ENCODE measurements around the gene KBTBD12.

KBTBD12 gene

DNA sequence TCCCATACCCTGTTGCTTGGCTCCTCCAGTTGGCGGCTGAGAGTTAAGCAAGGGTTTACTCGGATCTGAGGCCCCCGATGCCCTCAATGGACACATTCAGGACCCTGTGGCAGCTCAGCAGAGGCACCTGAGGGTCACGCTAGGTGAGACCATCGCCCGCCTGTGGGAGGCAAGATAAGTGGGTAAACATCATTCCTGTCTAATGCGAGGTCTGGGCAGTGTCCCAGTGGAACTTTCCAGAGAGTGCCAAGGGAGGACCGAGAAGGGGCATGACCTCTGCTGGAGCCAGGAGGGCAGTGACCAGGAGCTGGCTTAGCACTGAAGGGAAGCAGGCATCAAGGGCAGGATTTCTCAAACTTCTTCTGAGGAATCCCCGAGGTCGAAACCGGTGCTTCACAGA lies 71.8 kb downstream of the KBTBD12 start:
- DNase-seq = no peak

- DNase-seq = no peak
These were observed 72.4 kb downstream of the KBTBD12 start for GRCh38 chr3:127987309-127987995.

- no peak for DNase-seq
These were observed 73.9 kb downstream of the KBTBD12 start for GRCh38 chr3:127988770-127989557.

DNA sequence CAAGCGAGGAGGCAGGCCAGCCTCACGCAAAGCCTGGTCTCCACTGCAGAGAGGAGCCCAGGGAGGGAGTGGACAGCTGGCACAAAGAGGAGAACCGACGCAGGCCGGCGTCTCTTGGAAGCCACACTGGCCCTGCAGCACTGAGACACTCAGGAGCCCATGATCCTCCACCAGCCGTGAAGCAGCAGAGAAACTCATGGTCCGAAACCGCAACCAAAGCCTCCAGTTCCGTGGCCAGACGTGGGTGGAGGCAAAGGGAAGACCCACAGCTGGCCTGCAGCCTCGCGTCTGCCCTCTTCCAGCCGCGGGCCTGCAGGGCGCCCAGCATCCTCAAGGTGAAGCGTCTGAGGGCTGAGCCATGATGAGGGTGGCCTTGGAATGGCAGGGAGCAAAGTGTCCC lies 75.0 kb downstream of the KBTBD12 start:
- no peak for DNase-seq

- no peak for DNase-seq
These were observed 75.4 kb downstream of the KBTBD12 start for GRCh38 chr3:127990461-127990860.

- no peak for DNase-seq
These were observed 76.2 kb downstream of the KBTBD12 start for GRCh38 chr3:127991251-127991650.

GRCh38 chr3:127991681-127992080 lies 76.6 kb downstream of the KBTBD12 start:
- no peak for DNase-seq

- no peak for DNase-seq
These were observed 77.1 kb downstream of the KBTBD12 start for GRCh38 chr3:127992127-127992526.

DNA sequence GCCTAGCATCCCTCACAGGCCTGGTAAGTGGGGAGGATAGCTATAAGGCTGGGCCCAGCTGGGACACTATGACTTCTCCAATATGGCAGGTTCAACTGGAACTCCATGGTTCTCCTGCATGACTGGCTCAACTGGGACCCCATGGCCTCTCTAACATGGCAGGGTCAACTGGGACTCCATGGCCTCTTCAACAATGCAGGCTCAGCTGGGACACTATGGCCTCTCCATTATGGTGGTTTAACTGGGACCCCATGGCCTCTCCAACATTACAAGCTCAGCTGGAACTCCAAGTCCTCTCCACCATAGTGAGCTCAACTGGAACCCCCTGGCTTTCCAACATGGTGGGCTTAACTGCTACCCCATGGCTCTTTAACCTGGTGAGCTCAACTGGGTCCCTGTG lies 79.0 kb downstream of the KBTBD12 start:
- no peak for DNase-seq

- DNase-seq = no peak
These were observed 82.0 kb downstream of the KBTBD12 start for GRCh38 chr3:127997016-127997415.

DNA sequence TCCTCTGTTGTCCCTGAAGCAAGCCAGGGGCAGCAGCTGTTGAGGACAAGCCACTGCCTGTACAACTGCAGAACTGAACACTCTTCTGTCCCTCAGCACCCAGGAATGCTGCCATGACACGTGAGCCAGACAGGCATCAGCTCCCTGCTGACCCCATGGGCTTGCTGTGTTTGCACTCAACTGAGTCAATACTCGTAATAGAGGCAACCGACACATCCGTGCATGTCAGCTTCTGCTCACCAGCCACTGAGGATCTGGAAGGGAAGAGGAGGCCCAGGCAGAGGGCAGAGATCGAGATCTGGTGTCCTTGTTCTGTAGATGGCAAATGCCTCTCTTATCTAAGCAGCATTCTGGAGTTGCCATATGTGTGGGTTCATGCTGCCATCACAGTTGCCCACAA lies 82.9 kb downstream of the KBTBD12 start:
- no peak for DNase-seq

- no peak for DNase-seq
These were observed 83.6 kb downstream of the KBTBD12 start for GRCh38 chr3:127998596-127998995.

- no peak for DNase-seq
These were observed 84.6 kb downstream of the KBTBD12 start for GRCh38 chr3:127999509-128000106.

DNA sequence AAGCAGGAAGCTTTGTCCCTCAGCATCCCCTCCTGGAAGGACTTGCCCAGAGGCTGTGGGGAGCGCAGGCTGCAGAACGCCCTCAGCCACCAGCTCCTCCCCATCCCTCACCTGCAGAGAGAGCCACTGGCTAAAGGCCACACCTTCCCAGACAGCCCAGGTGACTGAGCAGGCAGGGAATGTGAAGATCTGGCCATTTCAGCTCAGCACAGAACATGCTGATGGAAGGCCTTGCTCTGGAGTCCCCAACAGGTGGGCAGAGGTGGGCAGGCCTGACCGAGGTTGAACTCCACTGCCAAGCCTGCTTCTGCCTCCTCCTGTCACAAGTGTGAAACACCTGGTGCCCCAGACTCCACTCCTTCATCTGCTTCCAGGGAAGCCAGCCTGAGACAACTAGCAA lies 86.5 kb downstream of the KBTBD12 start:
- DNase-seq = no peak

DNA sequence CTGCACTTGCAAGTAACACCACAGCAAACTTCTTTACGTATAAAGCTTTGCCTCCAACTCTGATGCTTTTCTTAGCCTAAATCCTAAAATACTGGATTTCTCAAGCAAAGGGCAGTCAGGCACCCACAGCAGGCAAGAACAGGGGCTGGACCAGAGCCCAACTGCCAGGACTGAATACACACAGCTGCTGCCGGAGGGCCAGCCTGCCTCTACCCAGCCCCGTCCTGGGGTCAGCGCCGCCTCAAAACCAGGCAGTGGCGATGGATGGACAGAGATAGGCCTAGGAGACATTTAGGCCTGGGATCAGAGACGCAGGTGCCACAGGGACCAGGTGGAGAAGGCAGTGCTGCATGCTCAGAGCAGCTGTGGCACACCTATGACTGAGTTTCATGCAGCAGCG lies 89.6 kb downstream of the KBTBD12 start:
- no peak for DNase-seq

DNA sequence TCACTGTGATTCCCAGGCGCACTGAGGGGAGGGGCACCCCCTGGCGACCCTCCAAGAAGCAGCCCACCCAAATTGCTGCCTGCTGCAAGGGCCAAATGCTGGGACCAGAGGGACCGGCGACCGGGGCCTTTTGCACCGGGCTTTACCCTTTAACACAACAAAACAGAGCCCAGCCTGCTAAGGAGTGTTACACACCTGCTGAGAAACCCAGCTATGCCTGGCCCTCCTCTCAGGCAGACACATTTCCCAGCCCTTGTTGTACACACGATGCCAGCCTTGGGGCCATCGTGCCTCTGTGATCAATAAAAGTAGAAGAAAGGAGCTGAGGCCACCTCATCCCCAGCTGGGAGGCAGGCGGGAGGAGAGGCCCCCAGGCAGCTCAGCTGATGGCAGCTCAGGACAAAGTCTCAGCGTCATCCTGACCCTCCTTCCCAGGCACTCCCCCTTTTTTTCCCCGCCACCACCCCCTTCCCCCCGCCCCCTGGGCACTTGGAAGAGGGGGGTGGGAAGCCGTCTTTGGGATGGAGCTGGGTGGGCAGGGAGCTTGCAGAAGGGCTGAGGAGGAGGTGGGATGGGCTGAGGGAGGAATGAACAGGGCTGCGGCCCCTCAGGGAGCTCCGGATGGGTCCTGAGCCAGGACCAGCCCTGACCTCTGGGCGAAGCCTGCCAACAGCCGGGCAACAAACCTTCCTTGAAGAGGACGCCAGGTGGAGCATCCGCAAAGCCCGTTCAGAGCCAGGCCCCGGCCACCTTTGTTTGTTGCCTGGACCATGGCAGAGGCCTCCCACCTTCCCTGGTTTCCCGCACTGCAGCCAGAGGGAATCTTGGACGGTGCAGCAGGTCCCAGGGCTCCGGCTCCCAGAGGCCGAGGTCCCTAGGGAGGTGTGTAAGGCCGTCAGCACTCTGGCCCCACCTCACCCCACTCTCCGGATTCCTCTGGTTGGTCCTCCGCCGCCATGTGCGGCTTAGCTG lies 91.3 kb downstream of the KBTBD12 start:
- DNase-seq = no peak

DNA sequence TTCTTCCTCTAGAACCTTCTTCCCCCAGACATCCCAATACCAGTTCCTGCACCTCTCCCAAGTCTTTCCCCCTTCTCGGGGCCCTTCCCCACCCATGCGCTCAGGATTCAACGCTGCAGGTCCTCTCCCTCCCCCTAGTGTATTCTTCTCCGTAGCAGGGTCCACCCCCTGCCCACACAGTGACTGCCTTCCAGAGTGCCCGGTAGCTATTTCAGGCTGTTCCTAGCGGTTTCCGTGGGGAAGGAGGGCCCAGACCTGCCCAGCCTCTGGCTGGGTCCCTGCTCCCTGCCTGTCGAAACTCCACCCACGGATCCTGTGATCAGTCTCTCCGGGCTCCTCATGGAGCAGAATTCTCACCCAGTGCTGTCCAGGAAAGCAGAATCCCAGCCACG lies 92.0 kb downstream of the KBTBD12 start:
- DNase-seq = no peak

GRCh38 chr3:128009952-128010846 lies 95.2 kb downstream of the KBTBD12 start:
- DNase-seq = no peak

DNA sequence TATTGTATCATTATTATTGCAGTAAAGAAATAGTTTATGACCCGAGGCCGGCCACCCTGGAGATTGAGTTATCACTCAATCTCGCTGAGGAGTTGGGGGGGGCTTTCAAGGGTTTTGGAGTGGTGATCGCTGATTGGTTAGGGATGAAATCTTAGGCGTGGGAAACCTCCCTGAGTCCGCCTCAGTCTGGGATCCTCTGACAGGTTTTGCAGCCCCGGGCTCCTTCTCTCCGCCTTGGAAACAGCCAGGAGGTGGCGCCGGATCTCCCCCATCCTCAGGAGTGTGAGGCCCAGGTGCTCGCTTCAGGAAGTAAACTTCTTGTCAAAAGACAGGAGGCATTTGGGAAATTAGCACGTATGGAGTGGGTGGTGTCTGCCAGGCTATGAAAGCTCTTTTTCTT lies 96.1 kb downstream of the KBTBD12 start:
- no peak for DNase-seq

- no peak for DNase-seq
These were observed 97.0 kb downstream of the KBTBD12 start for GRCh38 chr3:128012050-128012449.

DNA sequence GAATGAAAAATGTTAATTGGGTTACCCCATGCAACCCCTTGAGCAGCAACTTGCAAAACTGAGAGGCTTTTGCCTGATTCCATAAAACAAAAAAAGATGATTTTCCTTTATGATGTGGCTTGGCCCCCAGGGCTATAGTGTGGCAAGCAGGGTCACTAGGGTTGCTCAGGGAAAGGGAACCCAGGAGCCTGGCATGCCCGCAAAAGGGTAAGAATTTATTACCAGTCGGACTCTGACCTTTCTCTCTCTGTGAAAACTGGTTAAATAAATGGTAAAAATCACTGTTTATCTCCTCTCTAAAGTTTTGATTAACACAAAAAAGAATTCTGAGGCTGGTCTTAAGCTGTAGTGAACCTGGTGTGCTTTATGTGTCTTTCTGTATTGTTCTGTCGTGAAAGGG lies 99.5 kb downstream of the KBTBD12 start:
- no peak for DNase-seq

DNA sequence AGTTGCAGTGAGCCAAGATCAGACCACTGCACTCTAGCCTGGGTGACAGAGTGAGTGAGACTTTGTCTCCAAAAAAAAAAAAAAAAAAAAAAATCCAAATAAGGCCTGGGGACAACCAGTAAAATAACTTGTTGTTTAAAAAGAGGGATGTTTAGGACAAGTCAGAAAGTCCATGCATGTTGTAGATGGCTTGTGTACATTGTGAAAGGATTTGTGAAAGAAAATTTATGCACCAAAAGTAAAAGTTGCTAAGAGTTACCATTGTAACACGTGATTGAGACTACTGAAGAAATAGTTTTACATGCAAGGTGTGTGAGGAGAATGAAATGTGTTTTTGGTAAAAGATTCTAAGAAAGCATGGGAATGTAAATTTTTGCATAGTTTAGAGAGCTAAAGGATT lies 101.5 kb downstream of the KBTBD12 start:
- DNase-seq = no peak
